OCI-LY7 (cell line): ENCODE data around the gene MAU2.

Experiments
- EZH2phosphoT487 ChIP-seq: fragments of 200-600 bp; sonication (generic); IDR thresholded peaks from 2 replicates; pipeline ENCODE4 v1.6.1; 2018; ENCODE audit warnings: low read depth, borderline replicate concordance, mild to moderate bottlenecking, mixed run types, antibody characterized with exemption, low read length, moderate library complexity, mixed read lengths
- TF ChIP-seq, protein P1 (sequence below): fragments of 200-600 bp; sonication (generic); conservative IDR thresholded peaks from 2 replicates; pipeline ENCODE4 v1.5.1; 2014; ENCODE audit warnings: mild to moderate bottlenecking, antibody characterized with exemption, low read length, moderate library complexity, mixed read lengths

DNA sequence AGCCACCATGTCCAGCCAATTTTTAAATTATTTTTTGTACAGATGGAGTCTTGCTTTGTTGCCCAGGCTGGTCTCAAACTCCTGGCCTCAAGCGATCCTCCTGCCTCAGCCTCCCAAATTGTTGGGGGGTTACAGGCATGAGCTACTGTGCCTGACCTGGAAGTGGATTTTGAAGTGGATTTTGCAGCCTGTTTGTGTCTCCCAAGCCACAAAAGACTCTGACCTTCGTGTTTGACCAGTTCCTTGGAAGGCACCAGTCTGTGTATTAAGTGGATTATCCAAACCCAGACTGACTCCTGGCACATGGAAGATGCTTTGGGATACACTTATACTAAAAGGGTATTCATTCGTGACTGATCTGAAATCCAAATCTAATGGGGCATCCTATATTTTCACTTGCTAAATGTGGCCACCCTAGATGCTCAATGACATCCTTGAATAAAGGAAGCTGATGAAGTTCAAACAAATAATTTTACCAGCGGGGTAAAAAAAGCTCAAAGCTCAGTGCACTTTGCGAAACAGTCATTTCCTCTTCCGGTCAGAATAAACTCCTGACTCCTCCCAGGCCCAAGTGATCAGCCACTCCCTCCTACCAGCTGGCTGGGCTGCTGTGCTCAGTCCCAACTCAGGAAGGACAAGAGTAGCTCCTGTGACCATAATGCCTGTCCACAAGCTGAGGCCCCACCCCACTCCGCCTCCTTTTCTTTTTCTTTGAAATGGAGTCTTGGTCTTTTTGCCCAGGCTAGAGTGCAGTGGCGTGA is 52.2 kb downstream of the MAU2 start:
- TF ChIP-seq, protein P1, sequence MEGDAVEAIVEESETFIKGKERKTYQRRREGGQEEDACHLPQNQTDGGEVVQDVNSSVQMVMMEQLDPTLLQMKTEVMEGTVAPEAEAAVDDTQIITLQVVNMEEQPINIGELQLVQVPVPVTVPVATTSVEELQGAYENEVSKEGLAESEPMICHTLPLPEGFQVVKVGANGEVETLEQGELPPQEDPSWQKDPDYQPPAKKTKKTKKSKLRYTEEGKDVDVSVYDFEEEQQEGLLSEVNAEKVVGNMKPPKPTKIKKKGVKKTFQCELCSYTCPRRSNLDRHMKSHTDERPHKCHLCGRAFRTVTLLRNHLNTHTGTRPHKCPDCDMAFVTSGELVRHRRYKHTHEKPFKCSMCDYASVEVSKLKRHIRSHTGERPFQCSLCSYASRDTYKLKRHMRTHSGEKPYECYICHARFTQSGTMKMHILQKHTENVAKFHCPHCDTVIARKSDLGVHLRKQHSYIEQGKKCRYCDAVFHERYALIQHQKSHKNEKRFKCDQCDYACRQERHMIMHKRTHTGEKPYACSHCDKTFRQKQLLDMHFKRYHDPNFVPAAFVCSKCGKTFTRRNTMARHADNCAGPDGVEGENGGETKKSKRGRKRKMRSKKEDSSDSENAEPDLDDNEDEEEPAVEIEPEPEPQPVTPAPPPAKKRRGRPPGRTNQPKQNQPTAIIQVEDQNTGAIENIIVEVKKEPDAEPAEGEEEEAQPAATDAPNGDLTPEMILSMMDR: no peak
- no peak for TF ChIP-seq EZH2phosphoT487
